ENCODE results near the gene TMEM51.

TMEM51 gene

DNA sequence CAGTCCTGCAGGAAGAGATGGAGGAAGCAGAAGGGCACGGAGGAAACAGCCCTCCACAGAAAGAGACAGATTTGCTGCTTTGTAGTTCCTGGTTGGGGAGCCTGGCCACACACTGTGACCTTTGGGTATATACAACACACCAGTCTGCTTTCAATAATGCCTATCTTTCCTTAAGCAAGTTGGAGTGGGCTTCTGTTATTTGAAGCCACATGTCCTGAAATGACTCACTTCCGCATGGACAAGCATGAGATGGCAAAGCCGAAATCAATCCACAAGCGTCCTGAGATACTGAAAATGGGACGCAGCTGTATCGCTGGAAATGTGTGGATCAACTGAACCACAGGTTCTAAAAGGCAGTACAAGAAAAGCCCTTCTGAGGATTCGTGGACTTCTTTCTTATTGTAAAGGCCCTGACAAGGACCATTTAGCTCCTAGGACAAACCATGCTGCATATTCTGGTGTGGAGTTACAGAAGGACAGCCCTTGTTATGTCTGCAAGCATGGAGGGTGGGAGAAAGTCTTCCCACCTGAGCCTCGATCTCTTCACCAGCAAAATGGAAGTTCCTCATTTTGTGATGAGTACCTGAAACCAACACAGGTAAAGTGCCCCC lies 70.8 kb downstream of the TMEM51 start:
- Histone ChIP-seq H3K36me3 (ENCODE audit: insufficient read depth, low read length) (no peaks in the 10 kb centered on the region), H3K4me3 (no peak overlapping the region), H3K9ac (ENCODE audit: insufficient read length) (no peak overlapping the region), H3K27ac (no peak overlapping the region), H3K9me3 (ENCODE audit: low read depth, low read length) (no peaks in the 10 kb centered on the region)
- no peak for DNase-seq (ENCODE audit: low read depth, low spot score)
- TF ChIP-seq FOXP2 (optimal IDR thresholded peaks at IDR 0.05; ENCODE audit: control extremely low read depth, extremely low read length, insufficient read depth) (no peak), POLR2AphosphoS5 (IDR thresholded peaks at IDR 0.05; ENCODE audit: borderline replicate concordance, low read depth, low read length) (no peak), EZH2 (IDR thresholded peaks at IDR 0.05) (no peak)

- no peak overlapping the region for H3K4me3 ChIP-seq
- H3K36me3 ChIP-seq (ENCODE audit: insufficient read depth, low read length), result no peaks in the 10 kb centered on the region
- no peak overlapping the region for H3K27ac ChIP-seq
- no peaks in the 10 kb centered on the region for H3K9me3 ChIP-seq (ENCODE audit: low read depth, low read length)
- DNase-seq (ENCODE audit: low read depth, low spot score), result no peak
- H3K9ac ChIP-seq (ENCODE audit: insufficient read length), result no peak overlapping the region
- TF ChIP-seq POLR2AphosphoS5 (IDR thresholded peaks at IDR 0.05; ENCODE audit: borderline replicate concordance, low read depth, low read length) (no peak), FOXP2 (optimal IDR thresholded peaks at IDR 0.05; ENCODE audit: control extremely low read depth, extremely low read length, insufficient read depth) (no peak), EZH2 (IDR thresholded peaks at IDR 0.05) (no peak)
Observed at GRCh38 chr1:15224974-15225373, 71.4 kb downstream of the TMEM51 start.

DNA sequence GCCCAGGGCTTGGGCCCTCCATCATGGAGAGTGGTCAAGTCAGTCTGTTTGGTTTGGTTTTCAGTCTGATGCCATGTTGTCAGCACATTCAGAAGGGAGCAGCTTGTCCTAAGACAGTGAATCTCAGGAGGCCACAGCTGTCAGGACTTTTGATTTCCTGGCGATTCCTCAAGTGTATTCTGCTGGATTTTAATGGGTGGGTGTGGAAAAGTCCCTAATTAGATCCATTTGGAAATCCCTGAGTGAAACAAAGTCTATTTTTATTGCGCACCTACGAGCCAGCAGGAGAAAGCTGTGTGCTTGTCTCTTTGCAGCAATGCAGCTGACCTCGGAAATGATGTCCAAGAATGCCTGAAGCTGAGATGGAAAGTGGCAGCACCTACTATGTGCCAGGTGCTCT lies 71.9 kb downstream of the TMEM51 start:
- Histone ChIP-seq H3K36me3 (ENCODE audit: insufficient read depth, low read length) (no peaks in the 10 kb centered on the region), H3K4me3 (no peak overlapping the region), H3K9me3 (ENCODE audit: low read depth, low read length) (no peaks in the 10 kb centered on the region), H3K9ac (ENCODE audit: insufficient read length) (no peak overlapping the region), H3K27ac (no peak overlapping the region)
- DNase-seq (ENCODE audit: low read depth, low spot score), result no peak
- TF ChIP-seq POLR2AphosphoS5 (IDR thresholded peaks at IDR 0.05; ENCODE audit: borderline replicate concordance, low read depth, low read length), result no peak
- no peak for TF ChIP-seq EZH2 (IDR thresholded peaks at IDR 0.05)
- TF ChIP-seq FOXP2 (optimal IDR thresholded peaks at IDR 0.05; ENCODE audit: control extremely low read depth, extremely low read length, insufficient read depth), result no peak

GRCh38 chr1:15226388-15227255 lies 73.1 kb downstream of the TMEM51 start:
- no peak for DNase-seq (ENCODE audit: low read depth, low spot score)
- H3K9me3 ChIP-seq (ENCODE audit: low read depth, low read length), result no peaks in the 10 kb centered on the region
- H3K4me3 ChIP-seq, result no peak overlapping the region
- no peak overlapping the region for H3K27ac ChIP-seq
- no peaks in the 10 kb centered on the region for H3K36me3 ChIP-seq (ENCODE audit: insufficient read depth, low read length)
- H3K9ac ChIP-seq (ENCODE audit: insufficient read length), result no peak overlapping the region
- TF ChIP-seq FOXP2 (optimal IDR thresholded peaks at IDR 0.05; ENCODE audit: control extremely low read depth, extremely low read length, insufficient read depth), result no peak
- no peak for TF ChIP-seq EZH2 (IDR thresholded peaks at IDR 0.05)
- TF ChIP-seq POLR2AphosphoS5 (IDR thresholded peaks at IDR 0.05; ENCODE audit: borderline replicate concordance, low read depth, low read length), result no peak

GRCh38 chr1:15229707-15230131 lies 76.2 kb downstream of the TMEM51 start:
- Histone ChIP-seq H3K4me3 (no peak overlapping the region), H3K27ac (no peak overlapping the region), H3K9me3 (ENCODE audit: low read depth, low read length) (no peaks in the 10 kb centered on the region), H3K9ac (ENCODE audit: insufficient read length) (no peak overlapping the region), H3K36me3 (ENCODE audit: insufficient read depth, low read length) (no peaks in the 10 kb centered on the region)
- TF ChIP-seq POLR2AphosphoS5 (IDR thresholded peaks at IDR 0.05; ENCODE audit: borderline replicate concordance, low read depth, low read length) (no peak), FOXP2 (optimal IDR thresholded peaks at IDR 0.05; ENCODE audit: control extremely low read depth, extremely low read length, insufficient read depth) (no peak), EZH2 (IDR thresholded peaks at IDR 0.05) (no peak)
- DNase-seq (ENCODE audit: low read depth, low spot score), result no peak

DNA sequence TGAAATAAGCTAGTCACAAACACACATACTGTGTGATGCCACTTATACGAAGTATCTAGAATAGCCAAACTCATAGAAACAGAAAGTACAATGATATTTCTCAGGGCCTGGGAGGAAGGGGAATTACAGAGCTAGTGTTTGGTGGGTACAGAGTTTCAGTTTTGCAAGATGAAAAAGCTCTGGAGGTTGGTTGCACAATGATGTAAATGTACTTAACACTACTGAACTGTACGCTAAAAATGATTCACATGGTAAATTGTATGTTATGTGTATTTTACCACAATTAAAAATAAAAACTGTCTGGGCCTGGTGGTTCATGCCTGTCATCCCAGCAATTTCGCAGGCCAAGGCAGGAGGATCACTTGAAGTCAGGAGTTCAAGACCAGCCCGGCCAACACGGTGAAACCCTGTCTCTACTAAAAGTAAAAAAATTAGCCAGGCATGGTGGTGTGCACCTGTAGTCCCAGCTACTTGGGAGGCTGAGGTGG lies 78.2 kb downstream of the TMEM51 start:
- H3K4me3 ChIP-seq, result no peak overlapping the region
- TF ChIP-seq FOXP2 (optimal IDR thresholded peaks at IDR 0.05; ENCODE audit: control extremely low read depth, extremely low read length, insufficient read depth) (no peak), POLR2AphosphoS5 (IDR thresholded peaks at IDR 0.05; ENCODE audit: borderline replicate concordance, low read depth, low read length) (no peak), EZH2 (IDR thresholded peaks at IDR 0.05) (no peak)
- H3K36me3 ChIP-seq (ENCODE audit: insufficient read depth, low read length), result no peaks in the 10 kb centered on the region
- no peaks in the 10 kb centered on the region for H3K9me3 ChIP-seq (ENCODE audit: low read depth, low read length)
- H3K9ac ChIP-seq (ENCODE audit: insufficient read length), result no peak overlapping the region
- no peak overlapping the region for H3K27ac ChIP-seq
- no peak for DNase-seq (ENCODE audit: low read depth, low spot score)

DNA sequence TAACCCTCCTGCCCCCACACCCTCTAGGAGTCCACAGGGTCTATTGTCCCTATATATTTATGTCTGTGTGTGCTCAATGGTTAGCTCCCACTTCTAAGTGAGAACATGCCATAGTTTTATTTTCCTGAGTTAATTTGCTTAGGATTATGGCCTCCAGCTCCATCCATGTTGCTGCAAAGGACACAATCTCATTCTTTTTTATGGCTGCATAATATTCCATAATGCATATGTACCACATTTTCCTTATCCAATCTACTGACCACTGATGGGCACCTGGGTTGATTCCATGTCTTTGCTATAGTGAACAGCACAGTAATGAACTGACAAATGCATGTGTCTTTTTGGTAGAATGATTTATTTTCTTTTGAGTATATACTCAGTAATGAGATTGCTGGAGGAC lies 80.1 kb downstream of the TMEM51 start:
- H3K9me3 ChIP-seq (ENCODE audit: low read depth, low read length), result no peaks in the 10 kb centered on the region
- H3K36me3 ChIP-seq (ENCODE audit: insufficient read depth, low read length), result no peaks in the 10 kb centered on the region
- no peak overlapping the region for H3K9ac ChIP-seq (ENCODE audit: insufficient read length)
- H3K27ac ChIP-seq, result no peak overlapping the region
- H3K4me3 ChIP-seq, result no peak overlapping the region
- TF ChIP-seq FOXP2 (optimal IDR thresholded peaks at IDR 0.05; ENCODE audit: control extremely low read depth, extremely low read length, insufficient read depth) (no peak), EZH2 (IDR thresholded peaks at IDR 0.05) (no peak), POLR2AphosphoS5 (IDR thresholded peaks at IDR 0.05; ENCODE audit: borderline replicate concordance, low read depth, low read length) (no peak)
- DNase-seq (ENCODE audit: low read depth, low spot score), result no peak

- Histone ChIP-seq H3K36me3 (ENCODE audit: insufficient read depth, low read length) (no peaks in the 10 kb centered on the region), H3K4me3 (no peak overlapping the region), H3K9me3 (ENCODE audit: low read depth, low read length) (no peaks in the 10 kb centered on the region), H3K9ac (ENCODE audit: insufficient read length) (no peak overlapping the region), H3K27ac (no peak overlapping the region)
- TF ChIP-seq FOXP2 (optimal IDR thresholded peaks at IDR 0.05; ENCODE audit: control extremely low read depth, extremely low read length, insufficient read depth), result no peak
- TF ChIP-seq POLR2AphosphoS5 (IDR thresholded peaks at IDR 0.05; ENCODE audit: borderline replicate concordance, low read depth, low read length), result no peak
- no peak for TF ChIP-seq EZH2 (IDR thresholded peaks at IDR 0.05)
- no peak for DNase-seq (ENCODE audit: low read depth, low spot score)
Observed at GRCh38 chr1:15236321-15236721, 82.8 kb downstream of the TMEM51 start.

Measured in SK-N-MC (cell line).